GM12878 (cell line): Measurements from ENCODE around the gene PHAF1. TPM values are rescaled to one million over a fixed set of nuclear protein-coding genes. Genes with fewer than 3 reads are reported as not detected.

Experiments used
- ATAC-seq: fragments of 200-7000 bp; cut with Tn5 transposase; 3 replicates; pipeline ENCODE4 v1.9.1; 2020; ENCODE audit warnings: mild to moderate bottlenecking, moderate library complexity
- BruUV-seq: library from RNA; stranded (reverse); fragments of 400-500 nt; replicated peaks from 2 replicates; lab custom pipeline; 2021; lab: Mats Ljungman, UMichigan
- CTCF ChIA-PET: fragments of 300-600 bp; sonication (Branson Sonifier 250); formaldehyde crosslinking; extraction: SDS; loops from one replicate; lab custom pipeline; 2021; ENCODE audit warnings: inconsistent platforms; lab: Yijun Ruan, JAX
- POLR2A ChIA-PET: fragments of 350-600 bp; formaldehyde crosslinking; extraction: SDS; loops from one replicate; lab custom pipeline; 2021; ENCODE audit warnings: inconsistent platforms; lab: Charles Lee
- RAD21 ChIA-PET: fragments of 300-600 bp; sonication (Branson Sonifier 250); formaldehyde crosslinking; loops from one replicate; lab custom pipeline; 2023; ENCODE audit warnings: antibody characterized with exemption; ENCODE audit not compliant: unreplicated experiment; lab: Charles Lee
- SMC1A ChIA-PET: fragments of 300-600 bp; sonication (Branson Sonifier 250); formaldehyde crosslinking; loops from one replicate; lab custom pipeline; 2023; ENCODE audit not compliant: unreplicated experiment, uncharacterized antibody; lab: Charles Lee
- DNase-seq: peaks from one replicate; pipeline ENCODE4 v3.0.0-alpha.2; 2011; ENCODE audit warnings: low read depth, low spot score
- FAIRE-seq: peaks from 3 replicates; lab custom pipeline; 2011; peaks lifted over from hg19 to GRCh38; lab: Jason Lieb, UNC
- H2AFZ ChIP-seq: 2 replicates; pipeline ENCODE4 v1.6.0; 2011; ENCODE audit warnings: low read depth, low read length, control low read depth; ENCODE audit not compliant: control insufficient read depth
- H3K27ac ChIP-seq: 2 replicates; pipeline ENCODE4 v1.5.1; 2011; ENCODE audit warnings: control low read depth; ENCODE audit not compliant: control insufficient read depth, insufficient read depth
- H3K27me3 ChIP-seq, 2 experiments: replicated peaks in 1 of 2; 2 replicates each; pipeline versions ENCODE4 v1.6.0 to v1.6.1; 2011; ENCODE audit warnings: low read length in 1 of 2; ENCODE audit not compliant: control insufficient read depth in 2 of 2, insufficient read depth in 2 of 2
- H3K36me3 ChIP-seq, 2 experiments: 2 replicates each; pipeline ENCODE4 v1.5.1; 2011; ENCODE audit warnings: low read length in 1 of 2; ENCODE audit not compliant: control insufficient read depth in 2 of 2, insufficient read depth in 2 of 2
- H3K4me1 ChIP-seq: 2 replicates; pipeline ENCODE4 v1.6.1; 2011; ENCODE audit warnings: mild to moderate bottlenecking, low read length, moderate library complexity, mixed read lengths; ENCODE audit not compliant: control insufficient read depth, insufficient read depth
- H3K4me2 ChIP-seq: 2 replicates; pipeline ENCODE4 v1.6.0; 2011; ENCODE audit warnings: control low read depth; ENCODE audit not compliant: control insufficient read depth, insufficient read depth
- H3K4me3 ChIP-seq: fragments of 200-600 bp; sonication (generic); 2 replicates; pipeline ENCODE4 v1.5.1; 2016
- H3K79me2 ChIP-seq: 2 replicates; pipeline ENCODE4 v1.6.0; 2011; ENCODE audit warnings: low read length; ENCODE audit not compliant: control insufficient read depth, insufficient read depth
- H3K9ac ChIP-seq: 2 replicates; pipeline ENCODE4 v1.8.0; 2011; ENCODE audit warnings: low read length, control low read depth, mixed read lengths; ENCODE audit not compliant: control insufficient read depth, insufficient read depth
- H3K9me3 ChIP-seq: replicated peaks from 3 replicates; pipeline ENCODE4 v1.5.1; 2011; ENCODE audit warnings: mild to moderate bottlenecking, low read length; ENCODE audit not compliant: control insufficient read depth, insufficient read depth
- H4K20me1 ChIP-seq: 2 replicates; pipeline ENCODE4 v1.6.0; 2011; ENCODE audit not compliant: control insufficient read depth, insufficient read depth
- CREB1 ChIP-seq: IDR thresholded peaks from 2 replicates; pipeline ENCODE4 v1.6.1; 2012; ENCODE audit warnings: low read depth, mild to moderate bottlenecking, inconsistent platforms
- DPF2 ChIP-seq: fragments of 450-650 bp; IDR thresholded peaks from 2 replicates; pipeline ENCODE4 v1.6.1; 2017; ENCODE audit warnings: mild to moderate bottlenecking
- JUNB ChIP-seq: IDR thresholded peaks from 2 replicates; pipeline ENCODE4 v1.6.1; 2016; ENCODE audit warnings: antibody characterized with exemption, mild to moderate bottlenecking
- MEF2A ChIP-seq: IDR thresholded peaks from 2 replicates; pipeline ENCODE4 v1.6.1; 2011; ENCODE audit warnings: low read depth, mild to moderate bottlenecking, low read length, moderate library complexity; ENCODE audit not compliant: insufficient read depth
- MLLT1 ChIP-seq: fragments of 450-650 bp; IDR thresholded peaks from 2 replicates; pipeline ENCODE4 v1.6.1; 2016; ENCODE audit warnings: mild to moderate bottlenecking
- POLR2AphosphoS2 ChIP-seq: IDR thresholded peaks from 2 replicates; pipeline ENCODE4 v1.6.1; 2011; ENCODE audit warnings: low read depth, mild to moderate bottlenecking, low read length, improper control_type of control experiment, moderate library complexity
- PRDM15 ChIP-seq: fragments of 450-650 bp; formaldehyde crosslinking; IDR thresholded peaks from 2 replicates; pipeline ENCODE4 v1.4.0; 2020; ENCODE audit warnings: mild to moderate bottlenecking, moderate library complexity
- RUNX3 ChIP-seq: IDR thresholded peaks from 2 replicates; pipeline ENCODE4 v1.6.1; 2012; ENCODE audit warnings: low read length, inconsistent platforms
- SIX5 ChIP-seq: IDR thresholded peaks from 2 replicates; pipeline ENCODE4 v1.6.1; 2011; ENCODE audit warnings: mild to moderate bottlenecking, low read depth, low read length, moderate library complexity; ENCODE audit not compliant: severe bottlenecking
- SREBF2 ChIP-seq: IDR thresholded peaks from 2 replicates; pipeline ENCODE4 v1.6.1; 2012; ENCODE audit warnings: mild to moderate bottlenecking, low read length
- STAT1 ChIP-seq: fragments of 450-650 bp; conservative IDR thresholded peaks from 2 replicates; pipeline ENCODE4 v1.6.1; 2014; ENCODE audit warnings: antibody characterized with exemption, mild to moderate bottlenecking
- TCF12 ChIP-seq: IDR thresholded peaks from 2 replicates; pipeline ENCODE4 v1.6.1; 2011; ENCODE audit warnings: low read depth, mild to moderate bottlenecking, low read length
- TCF3 ChIP-seq: IDR thresholded peaks from 2 replicates; pipeline ENCODE4 v1.6.1; 2012; ENCODE audit warnings: low read depth, mild to moderate bottlenecking, low read length, borderline replicate concordance; ENCODE audit not compliant: insufficient read depth
- USF2 ChIP-seq: IDR thresholded peaks from 2 replicates; pipeline ENCODE4 v1.6.1; 2011; ENCODE audit warnings: low read depth, low read length, improper control_type of control experiment, borderline replicate concordance
- WGBS: methylation state at CpG from one replicate; pipeline ENCODE4 v1.1.6; 2016; ENCODE audit warnings: low lambda C conversion rate; ENCODE audit not compliant: insufficient replicate concordance, insufficient coverage; ENCODE audit errors: missing lambda C conversion rate; 5-methylcytosine and 5-hydroxymethylcytosine counted together
- in situ Hi-C: fragments of 300-500 bp; cut with MboI; formaldehyde crosslinking; loops from 9 replicates; pipeline ENCODE4 v1.14.3; 2018; ENCODE audit warnings: mixed read lengths
- intact Hi-C: fragments of 100-400 bp; cut with micrococcal nuclease; formaldehyde crosslinking; loops from one replicate; pipeline ENCODE4 v1.14.2; 2022; ENCODE audit not compliant: unreplicated experiment
- polyA plus RNA-seq, 11 experiments: library from polyadenylated mRNA; depleted of rRNA in 4 of 11; unstranded in 6 of 11; stranded (reverse) in 5 of 11; fragments of >200 nt; fragmentation: Nextera tagmentation in 4 of 11; fragmentation: Illumina TruSeq in 1 of 11; extraction: Ambion mirVana in 4 of 11; extraction: Trizol in 1 of 11; gene quantifications; 1 replicate in 1 of 11; 2 replicates in 10 of 11; pipeline versions ENCODE4 v1.2.1 to v1.2.3, GENCODE V29; 2011 to 2016; ENCODE audit warnings: inconsistent platforms in 2 of 11, missing spikeins in 2 of 11, low read depth in 1 of 11
- total RNA-seq, 4 experiments: library from RNA; depleted of rRNA in 3 of 4; stranded (reverse); fragments of >200 nt in 3 of 4; fragmentation: Illumina TruSeq in 1 of 4; extraction: Trizol in 1 of 4; gene quantifications; 2 replicates each; pipeline versions ENCODE4 v1.2.1 to v1.2.3, GENCODE V29; 2013 to 2021

The PHAF1 gene
- total and polyA plus RNA-seq, 10 of the 15 experiments (the other 5 are each of a cell fraction or from before 2014, with no cell fraction given): 4.5 to 20.9 (median 14.9) TPM

- 1% methylated on average over 47 of the region's 54 CpGs for WGBS
- peak within 1 kb of the TSS; percentile 63 for H2AFZ ChIP-seq
- peak; percentile 66 for DNase-seq
- peaks cover 14 to 20% of the 10 kb centered on the region in 2 experiments for H3K36me3 ChIP-seq
- CTCF ChIA-PET: interaction anchor here (0.6 to 1.8 kb wide), 8 partner anchors 26 to 238 kb away, joined by 3 to 11 read pairs (median 4); partner anchors contain the start of genes FBXL8, TMEM208 and TRADD
- peaks cover 8% of the 10 kb centered on the region for H3K4me1 ChIP-seq
- H3K4me2 ChIP-seq: peak within 1 kb of the TSS; percentile 95
- peak within 1 kb of the TSS; percentile 97 for H3K9ac ChIP-seq
- in situ Hi-C loops: no loop called here
- TSS peak; percentile 77 for BruUV-seq
- H4K20me1 ChIP-seq: peaks cover 7% of the 10 kb centered on the region
- H3K9me3 ChIP-seq: no peaks in the 10 kb centered on the region
- peak; percentile 98 for ATAC-seq
- H3K27ac ChIP-seq: peak within 1 kb of the TSS; percentile 79
- POLR2A ChIA-PET: interaction anchor here (0.7 to 4.7 kb wide), 6 partner anchors 17 to 52 kb away, joined by 3 to 22 read pairs (median 4); partner anchors contain the start of gene TMEM208
- H3K27me3 ChIP-seq: no peaks in the 10 kb centered on the region
- RAD21 ChIA-PET: interaction anchor here (0.8 to 1.7 kb wide), 5 partner anchors 22 to 55 kb away, joined by 3 to 7 read pairs (median 5); partner anchors contain the start of genes FHOD1, NOL3 and TMEM208
- SMC1A ChIA-PET: interaction anchor here (0.8 to 2.1 kb wide), 4 partner anchors 53 to 174 kb away, joined by 3 to 9 read pairs (median 3); partner anchors contain the start of gene PHAF1
- peaks cover 23% of the 10 kb centered on the region for H3K79me2 ChIP-seq
- FAIRE-seq: peak; percentile 99
- intact Hi-C loops: loop anchor here (2.0 kb wide), 1 partner anchor 55 kb away; the partner anchor contains the start of gene FHOD1
- H3K4me3 ChIP-seq: peak within 1 kb of the TSS; percentile 99
- TF ChIP-seq USF2 (no peak), JUNB (peak; percentile 100), POLR2AphosphoS2 (peak; percentile 70; the same call in 1 of the 2 replicates), TCF3 (0 out of 2 replicates have a peak, but pooled peaks have one; percentile 29), MEF2A (no peak), MLLT1 (peak; percentile 73; the same call in 1 of the 2 replicates), SIX5 (peak; percentile 33), SREBF2 (0 out of 2 replicates have a peak, but pooled peaks have one; percentile 58), CREB1 (peak; percentile 72; the same call in 1 of the 2 replicates), STAT1 (peak; percentile 41; the same call in 1 of the 2 replicates), DPF2 (peak; percentile 73; the same call in 1 of the 2 replicates), RUNX3 (peak; percentile 95), PRDM15 (CRISPR knock-in tag) (no peak), TCF12 (peak; percentile 5; the same call in 1 of the 2 replicates)
These were observed 82.4 kb downstream of the PHAF1 start, which contains the start of gene E2F4 for GRCh38 chr16:67191995-67192681. E2F4 (plus strand) TSS chr16:67192155; CDS start chr16:67192228, 73 bp downstream.
